Stimulated activated CD8-positive, alpha-beta memory T cell treated with anti-CD3 and anti-CD28 coated beads, Interleukin-4, amount 100 ng/mL, for 4 hours (primary cell): ENCODE results near the gene TBX2.

Experiments
- DNase-seq, 2 donors: peaks; one replicate each; pipeline ENCODE4 v3.0.0-alpha.2; 2020; ENCODE audit warnings: low read depth in 2 of 2, low spot score in 1 of 2

TBX2 gene

GRCh38 chr17:61401389-61402072 lies 1.9 kb downstream of the TBX2 start:
- no peak for DNase-seq

- no peak for DNase-seq
Observed at GRCh38 chr17:61402073-61402541, 2.5 kb downstream of the TBX2 start.

GRCh38 chr17:61402978-61403800 lies 3.5 kb downstream of the TBX2 start:
- DNase-seq, result no peak

- no peak for DNase-seq
Observed at GRCh38 chr17:61403801-61404662, 4.4 kb downstream of the TBX2 start.

- no peak for DNase-seq
Observed at GRCh38 chr17:61404663-61404912, 4.9 kb downstream of the TBX2 start.

- no peak for DNase-seq
Observed at GRCh38 chr17:61404913-61405685, 5.5 kb downstream of the TBX2 start.

- no peak for DNase-seq
Observed at GRCh38 chr17:61405686-61406536, 6.3 kb downstream of the TBX2 start.

- DNase-seq, result no peak
Observed at GRCh38 chr17:61406537-61406845, 6.8 kb downstream of the TBX2 start.

- no peak for DNase-seq
Observed at GRCh38 chr17:61406971-61407911, 7.6 kb downstream of the TBX2 start.

GRCh38 chr17:61408151-61409041 lies 8.8 kb downstream of the TBX2 start:
- DNase-seq, result no peak

- DNase-seq, result no peak
Observed at GRCh38 chr17:61409301-61410112, 9.9 kb downstream of the TBX2 start.

GRCh38 chr17:61410141-61411010 lies 10.7 kb downstream of the TBX2 start:
- DNase-seq, result peak in 1 of 2 donors; percentile 51

GRCh38 chr17:61411011-61411260 lies 11.3 kb downstream of the TBX2 start:
- peak in 1 of 2 donors; percentile 47 for DNase-seq

- DNase-seq, result no peak
Observed at GRCh38 chr17:61411261-61412142, 11.9 kb downstream of the TBX2 start.

GRCh38 chr17:61412143-61412859 lies 12.7 kb downstream of the TBX2 start:
- DNase-seq, result peak; percentile 30 to 58
